NT2/D1 (cell line): ENCODE measurements around the gene MATK.

Experiments
- SUZ12 ChIP-seq: IDR thresholded peaks from 2 replicates; pipeline ENCODE4 v1.6.1; 2011; ENCODE audit not compliant: insufficient read length, insufficient read depth; ENCODE audit errors: extremely low read depth
- YY1 ChIP-seq: IDR thresholded peaks from 2 replicates; pipeline ENCODE4 v1.6.1; 2011; ENCODE audit not compliant: insufficient read length, insufficient read depth

GRCh38 chr19:3792114-3792513 lies 5.9 kb upstream of the MATK start:
- TF ChIP-seq YY1 (no peak), SUZ12 (no peak)
